HG03175 (cell line): ENCODE data around the gene CD46.
A peak's percentile ranks its signal among the peaks of the same experiment; 100 is the strongest.

ENCODE experiments used
- ATAC-seq: cut with Tn5 transposase; IDR thresholded peaks from one replicate; pipeline ENCODE4 v1.9.1; 2021; ENCODE audit warnings: mild to moderate bottlenecking, moderate library complexity; ENCODE audit not compliant: unreplicated experiment

The CD46 gene

GRCh38 chr1:207826557-207827487, 75.0 kb downstream of the CD46 start:
- no peak for ATAC-seq

- ATAC-seq = no peak
These were observed 75.6 kb downstream of the CD46 start for GRCh38 chr1:207827488-207827830.

- ATAC-seq = no peak
These were observed 76.2 kb downstream of the CD46 start for GRCh38 chr1:207828046-207828445.

- ATAC-seq = peak; percentile 29
These were observed 76.8 kb downstream of the CD46 start for GRCh38 chr1:207828485-207829158.

- no peak for ATAC-seq
These were observed 77.7 kb downstream of the CD46 start for GRCh38 chr1:207829576-207829975.

DNA sequence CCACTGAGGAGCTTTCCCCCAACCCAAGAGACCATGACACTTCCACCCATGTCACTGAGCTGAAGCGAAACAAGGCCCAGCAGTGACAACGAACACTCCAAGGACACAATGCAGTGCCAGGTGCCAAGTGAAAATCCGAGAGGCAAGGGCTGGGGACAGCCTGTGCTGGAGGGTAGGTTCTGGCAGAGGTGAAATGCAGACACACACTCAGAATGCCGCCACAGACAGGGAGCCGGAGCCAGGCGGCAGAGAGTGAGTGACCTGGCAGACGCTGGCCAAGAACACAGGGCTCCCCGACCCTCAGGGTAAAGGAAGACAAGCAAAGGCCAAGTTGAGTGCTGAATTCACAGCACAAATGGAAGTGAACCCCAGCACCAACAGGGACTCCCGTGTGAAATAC, 78.9 kb downstream of the CD46 start:
- ATAC-seq = no peak

- peak; percentile 83 for ATAC-seq
These were observed 79.9 kb downstream of the CD46 start for GRCh38 chr1:207831517-207832327.

GRCh38 chr1:207832796-207833195, 80.9 kb downstream of the CD46 start:
- no peak for ATAC-seq

GRCh38 chr1:207833381-207833780, 81.5 kb downstream of the CD46 start:
- no peak for ATAC-seq

- no peak for ATAC-seq
These were observed 82.3 kb downstream of the CD46 start for GRCh38 chr1:207833956-207834660.

DNA sequence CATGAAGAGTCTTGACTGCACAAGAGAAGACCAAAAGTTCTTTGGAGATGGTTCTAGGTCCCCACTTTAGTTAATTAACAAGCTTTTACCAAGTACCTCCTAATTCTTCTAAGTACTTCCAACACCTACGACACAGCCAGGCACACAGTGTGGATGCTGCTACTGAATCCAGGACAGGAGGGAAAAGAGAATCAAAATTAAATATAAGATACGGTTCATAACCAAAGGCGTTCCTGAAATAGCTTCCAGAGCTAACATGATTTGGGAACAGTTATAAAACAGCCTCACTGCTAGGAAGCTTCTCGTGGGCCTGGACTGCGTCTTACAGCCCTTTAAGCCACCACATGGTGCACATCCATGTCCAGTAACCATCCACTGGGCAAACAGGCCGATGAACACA, 84.1 kb downstream of the CD46 start:
- no peak for ATAC-seq

- no peak for ATAC-seq
These were observed 84.9 kb downstream of the CD46 start for GRCh38 chr1:207836591-207837347.

DNA sequence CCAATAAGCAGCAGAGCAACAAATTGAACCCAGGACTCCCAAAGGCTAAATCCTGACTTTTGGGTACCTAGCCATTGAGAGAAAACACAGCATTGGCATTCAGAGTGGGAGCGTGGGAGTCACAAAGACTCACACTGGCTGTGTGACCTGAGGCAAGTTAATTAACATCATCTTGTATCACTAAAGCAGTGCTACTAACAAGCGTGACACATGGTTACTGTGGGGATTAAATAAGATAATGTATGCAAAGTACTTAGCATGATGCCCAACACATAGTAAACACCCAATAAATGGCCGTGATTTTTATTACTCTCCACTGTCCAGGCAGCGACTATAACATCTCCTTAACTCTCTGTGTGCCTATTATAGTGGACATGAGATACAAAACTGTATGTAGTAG, 85.8 kb downstream of the CD46 start:
- ATAC-seq = no peak

GRCh38 chr1:207838156-207839082, 86.6 kb downstream of the CD46 start:
- ATAC-seq = no peak

GRCh38 chr1:207839083-207839413, 87.2 kb downstream of the CD46 start:
- no peak for ATAC-seq

DNA sequence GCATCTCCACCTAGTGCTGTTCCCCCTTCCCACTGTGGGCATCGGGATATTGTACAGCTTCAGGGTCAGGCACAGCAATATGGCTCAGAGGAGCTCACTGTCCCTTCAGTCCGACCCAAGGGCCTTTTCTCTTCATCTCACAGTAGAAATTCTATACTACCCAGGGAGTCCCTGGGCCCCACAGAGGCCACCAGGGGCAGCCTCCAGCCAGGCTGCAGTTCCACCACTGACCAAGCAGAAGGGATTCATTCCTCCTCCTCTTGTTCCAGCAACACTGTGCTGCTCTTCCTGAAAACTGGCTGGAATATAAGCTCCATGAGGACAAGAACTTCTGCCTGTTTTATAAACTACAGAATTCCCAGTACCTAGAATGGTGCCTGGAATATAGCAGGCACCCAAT, 88.5 kb downstream of the CD46 start:
- ATAC-seq = no peak

GRCh38 chr1:207841293-207841692, 89.4 kb downstream of the CD46 start:
- ATAC-seq = no peak

DNA sequence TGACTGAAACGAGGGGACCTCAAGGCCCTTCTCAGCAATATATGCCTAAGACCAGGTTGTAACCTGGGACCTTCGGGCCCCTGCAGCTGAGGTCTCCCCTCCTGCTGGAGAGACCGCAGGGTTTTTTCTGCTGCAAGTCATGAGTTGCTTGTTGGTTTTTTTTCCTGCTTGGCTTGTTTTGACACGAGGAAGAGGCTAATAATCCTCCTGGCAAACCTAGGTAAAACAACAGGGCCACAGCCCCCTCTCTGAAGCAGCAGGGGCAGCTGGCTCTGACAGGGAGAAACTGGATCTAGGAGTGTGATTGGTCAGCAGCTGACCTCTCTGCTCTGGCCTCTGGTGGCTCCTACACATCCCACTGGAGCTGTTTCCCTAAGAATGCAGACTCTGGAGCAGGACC, 90.0 kb downstream of the CD46 start:
- no peak for ATAC-seq

- ATAC-seq = no peak
These were observed 90.7 kb downstream of the CD46 start for GRCh38 chr1:207842506-207842905.
